Measurements from ENCODE around the gene EIF4E. TPM values are rescaled to one million over a fixed set of nuclear protein-coding genes. Genes with fewer than 3 reads are reported as not detected.
"Not testable (repeated sequence)": the region's sequence is repeated elsewhere in the genome, so short reads cannot be mapped to it uniquely, and the experiment has no call there.

EIF4E gene
- total RNA-seq, 1 experiment from 2014 or later, result 104 TPM

- Mint-ChIP-seq H3K4me3 (ENCODE audit: unreplicated experiment) (no peak overlapping the region), H3K4me1 (ENCODE audit: insufficient read depth, unreplicated experiment) (peaks cover 10% of the 10 kb centered on the region), H3K27ac (ENCODE audit: low read depth, unreplicated experiment) (peak overlapping the region; percentile 12), H3K27me3 (ENCODE audit: insufficient read depth, unreplicated experiment) (no peaks in the 10 kb centered on the region), H3K36me3 (ENCODE audit: insufficient read depth, unreplicated experiment) (peaks cover 75% of the 10 kb centered on the region), H3K9me3 (ENCODE audit: unreplicated experiment) (no peaks in the 10 kb centered on the region)
- POLR2A ChIA-PET, result no interaction called here
- intact Hi-C loops (cut with micrococcal nuclease), result no loop called here
- CTCF ChIA-PET, result no interaction called here
- BruUV-seq (replicated peaks), result no TSS peak
- no peak for DNase-seq (ENCODE audit: unreplicated experiment)
- no peak for TF ChIP-seq CTCF (IDR thresholded peaks at IDR 0.05; ENCODE audit: unreplicated experiment)
Observed at GRCh38 chr4:98887145-98887544, 41.8 kb downstream of the EIF4E start.

DNA sequence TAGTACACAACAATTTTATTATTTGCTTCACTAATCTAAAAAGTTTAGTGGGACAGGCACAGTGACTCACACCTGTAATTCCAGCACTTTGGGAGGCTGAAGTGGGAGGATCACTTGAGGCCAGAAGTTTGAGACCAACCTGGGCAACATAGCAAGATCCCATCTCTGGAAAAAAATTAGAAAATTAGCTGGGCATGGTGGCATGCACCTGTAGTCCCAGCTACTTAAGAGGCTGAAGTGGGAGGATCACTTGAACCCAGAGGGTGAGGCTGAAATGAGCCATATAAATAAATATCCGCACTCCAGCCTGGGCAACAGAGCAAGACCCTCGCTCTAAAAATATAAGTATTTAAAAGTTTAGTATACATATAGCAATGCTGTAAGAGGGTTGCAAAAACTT lies 42.6 kb downstream of the EIF4E start:
- not testable (repeated sequence) for H3K4me3 Mint-ChIP-seq (ENCODE audit: unreplicated experiment)

GRCh38 chr4:98880884-98881283 lies 48.0 kb downstream of the EIF4E start:
- CTCF ChIA-PET; DNase-seq (ENCODE audit: unreplicated experiment); H3K9me3 Mint-ChIP-seq (ENCODE audit: unreplicated experiment); BruUV-seq (replicated peaks); H3K4me1 Mint-ChIP-seq (ENCODE audit: insufficient read depth, unreplicated experiment); H3K27me3 Mint-ChIP-seq (ENCODE audit: insufficient read depth, unreplicated experiment); H3K27ac Mint-ChIP-seq (ENCODE audit: low read depth, unreplicated experiment); POLR2A ChIA-PET; H3K4me3 Mint-ChIP-seq (ENCODE audit: unreplicated experiment); intact Hi-C loops (cut with micrococcal nuclease): not testable (repeated sequence)
- peaks cover 56% of the 10 kb centered on the region for H3K36me3 Mint-ChIP-seq (ENCODE audit: insufficient read depth, unreplicated experiment)

More for the DNA sequence above, 42.6 kb downstream of the EIF4E start:
- CTCF ChIA-PET, result interaction anchor here (0.6 kb wide), 1 partner anchor 32 kb away, joined by 3 read pairs; no protein-coding TSS in a partner anchor
- POLR2A ChIA-PET, result interaction anchor here (0.7 kb wide), 1 partner anchor 42 kb away, joined by 3 read pairs; the partner anchor contains the start of gene EIF4E
- H3K27me3 Mint-ChIP-seq (ENCODE audit: insufficient read depth, unreplicated experiment); H3K27ac Mint-ChIP-seq (ENCODE audit: low read depth, unreplicated experiment); DNase-seq (ENCODE audit: unreplicated experiment); H3K4me1 Mint-ChIP-seq (ENCODE audit: insufficient read depth, unreplicated experiment); intact Hi-C loops (cut with micrococcal nuclease); BruUV-seq (replicated peaks); H3K9me3 Mint-ChIP-seq (ENCODE audit: unreplicated experiment): not testable (repeated sequence)
- peaks cover 76% of the 10 kb centered on the region for H3K36me3 Mint-ChIP-seq (ENCODE audit: insufficient read depth, unreplicated experiment)

DNA sequence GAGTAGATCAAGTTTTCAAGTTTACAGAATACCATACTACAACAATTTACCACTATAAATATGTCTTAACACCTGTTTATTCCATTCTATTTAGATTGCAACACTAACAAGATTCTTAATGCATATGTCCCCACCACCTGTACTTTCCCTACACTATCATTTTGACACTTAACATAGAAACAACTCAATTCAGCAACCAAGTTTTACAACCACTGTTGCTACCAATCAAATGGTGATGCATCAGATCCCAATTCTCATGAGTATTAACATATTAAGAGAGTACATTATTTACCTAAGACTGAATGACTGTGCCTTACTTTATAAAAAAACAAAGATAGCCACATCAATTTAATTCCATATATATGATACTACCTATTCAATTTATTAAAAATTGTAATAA lies 49.4 kb downstream of the EIF4E start:
- TF ChIP-seq CTCF (IDR thresholded peaks at IDR 0.05; ENCODE audit: unreplicated experiment), result no peak
- H3K27me3 Mint-ChIP-seq (ENCODE audit: insufficient read depth, unreplicated experiment), result no peaks in the 10 kb centered on the region
- DNase-seq (ENCODE audit: unreplicated experiment), result no peak
- H3K27ac Mint-ChIP-seq (ENCODE audit: low read depth, unreplicated experiment), result no peak overlapping the region
- ChIA-PET POLR2A (no interaction called here), CTCF (no interaction called here)
- no peak overlapping the region for H3K4me3 Mint-ChIP-seq (ENCODE audit: unreplicated experiment)
- intact Hi-C loops (cut with micrococcal nuclease), result no loop called here
- no TSS peak for BruUV-seq (replicated peaks)
- H3K4me1 Mint-ChIP-seq (ENCODE audit: insufficient read depth, unreplicated experiment), result no peaks in the 10 kb centered on the region
- peaks cover 48% of the 10 kb centered on the region for H3K36me3 Mint-ChIP-seq (ENCODE audit: insufficient read depth, unreplicated experiment)
- no peaks in the 10 kb centered on the region for H3K9me3 Mint-ChIP-seq (ENCODE audit: unreplicated experiment)

DNA sequence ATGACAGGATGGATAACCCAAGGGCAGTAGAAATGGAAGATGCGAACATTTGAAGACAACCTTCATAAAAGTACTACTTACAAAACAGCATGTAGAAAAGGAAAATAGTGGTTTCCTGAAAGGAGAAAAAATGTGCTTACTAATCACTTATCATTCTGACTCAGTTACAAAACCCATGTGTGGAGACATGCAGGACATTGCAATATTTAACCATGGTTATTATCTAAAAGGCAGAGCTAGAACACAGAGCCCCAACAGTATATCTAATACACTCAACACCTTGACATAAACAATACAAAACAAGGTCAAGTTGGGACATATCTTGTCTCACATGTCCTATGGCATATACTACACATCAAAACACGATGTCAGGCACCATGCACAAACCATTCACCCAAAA lies 55.9 kb downstream of the EIF4E start:
- ChIA-PET CTCF (interaction anchor here (0.6 kb wide), 1 partner anchor 54 kb away, joined by 3 read pairs; no protein-coding TSS in a partner anchor), POLR2A (interaction anchor here (1.3 kb wide), 1 partner anchor 11 kb away, joined by 4 read pairs; no protein-coding TSS in a partner anchor)
- Mint-ChIP-seq H3K27me3 (ENCODE audit: insufficient read depth, unreplicated experiment) (no peaks in the 10 kb centered on the region), H3K4me1 (ENCODE audit: insufficient read depth, unreplicated experiment) (peaks cover 7% of the 10 kb centered on the region), H3K27ac (ENCODE audit: low read depth, unreplicated experiment) (no peak overlapping the region), H3K4me3 (ENCODE audit: unreplicated experiment) (no peak overlapping the region), H3K36me3 (ENCODE audit: insufficient read depth, unreplicated experiment) (peaks cover 19% of the 10 kb centered on the region), H3K9me3 (ENCODE audit: unreplicated experiment) (no peaks in the 10 kb centered on the region)
- BruUV-seq (replicated peaks), result no TSS peak
- intact Hi-C loops (cut with micrococcal nuclease), result no loop called here
- DNase-seq (ENCODE audit: unreplicated experiment), result no peak
- no peak for TF ChIP-seq CTCF (IDR thresholded peaks at IDR 0.05; ENCODE audit: unreplicated experiment)

GRCh38 chr4:98872120-98872906 lies 56.6 kb downstream of the EIF4E start:
- intact Hi-C loops (cut with micrococcal nuclease); H3K27me3 Mint-ChIP-seq (ENCODE audit: insufficient read depth, unreplicated experiment); H3K27ac Mint-ChIP-seq (ENCODE audit: low read depth, unreplicated experiment); H3K9me3 Mint-ChIP-seq (ENCODE audit: unreplicated experiment); BruUV-seq (replicated peaks); H3K4me1 Mint-ChIP-seq (ENCODE audit: insufficient read depth, unreplicated experiment); DNase-seq (ENCODE audit: unreplicated experiment); H3K4me3 Mint-ChIP-seq (ENCODE audit: unreplicated experiment): not testable (repeated sequence)
- peaks cover 16% of the 10 kb centered on the region for H3K36me3 Mint-ChIP-seq (ENCODE audit: insufficient read depth, unreplicated experiment)
- CTCF ChIA-PET, result interaction anchor here (0.6 kb wide), 1 partner anchor 54 kb away, joined by 3 read pairs; no protein-coding TSS in a partner anchor
- POLR2A ChIA-PET, result interaction anchor here (1.3 kb wide), 1 partner anchor 12 kb away, joined by 4 read pairs; no protein-coding TSS in a partner anchor

All from MCF 10A (cell line).